HepG2 (cell line): ENCODE results near the gene IFITM10. TPM values are rescaled to one million over a fixed set of nuclear protein-coding genes. Genes with fewer than 3 reads are reported as not detected.

Experiments
- ATAC-seq: fragments of 200-7000 bp; cut with Tn5 transposase; 3 replicates; pipeline ENCODE4 v1.9.1; 2020; ENCODE audit warnings: mild to moderate bottlenecking, moderate library complexity
- BruUV-seq: library from RNA; stranded (reverse); fragments of 400-500 nt; replicated peaks from 2 replicates; lab custom pipeline; 2021; lab: Mats Ljungman, UMichigan
- CTCF ChIA-PET: fragments of 300-600 bp; formaldehyde crosslinking; extraction: SDS; loops from one replicate; lab custom pipeline; 2021; ENCODE audit warnings: low total read pairs, inconsistent platforms, low intra/inter-chr PET ratio; lab: Yijun Ruan, JAX
- POLR2A ChIA-PET: fragments of 350-600 bp; sonication (Branson Sonifier 250); formaldehyde crosslinking; loops from one replicate; lab custom pipeline; 2020; ENCODE audit warnings: antibody characterized with exemption, inconsistent platforms; lab: Yijun Ruan, JAX
- DNase-seq: peaks from one replicate; pipeline ENCODE4 v3.0.0-alpha.2; 2015; ENCODE audit warnings: low spot score
- FAIRE-seq: peaks from 3 replicates; lab custom pipeline; 2011; peaks lifted over from hg19 to GRCh38; lab: Jason Lieb, UNC
- H2AFZ ChIP-seq: one replicate; pipeline ENCODE4 v1.6.1; 2011; ENCODE audit warnings: low read length, inconsistent platforms
- H3K27ac ChIP-seq: fragments of 300-600 bp; 3 replicates; pipeline ENCODE4 v1.8.0; 2011; ENCODE audit warnings: mixed run types, mild to moderate bottlenecking, mixed read lengths, low read length, inconsistent platforms; ENCODE audit not compliant: insufficient read depth; ENCODE audit errors: extremely low read length
- H3K27me3 ChIP-seq, 2 experiments: fragments of 200-600 bp in 1 of 2; 2 replicates in 1 of 2; 3 replicates in 1 of 2; pipeline versions ENCODE4 v1.6.0 to v1.8.0; 2011; ENCODE audit warnings: low read length in 2 of 2, mild to moderate bottlenecking in 2 of 2, moderate library complexity in 2 of 2, inconsistent platforms in 1 of 2; ENCODE audit not compliant: insufficient read depth in 2 of 2, control insufficient read depth in 1 of 2
- H3K36me3 ChIP-seq, 2 experiments: fragments of 200-600 bp in 1 of 2; replicated peaks in 1 of 2; 2 replicates in 1 of 2; 3 replicates in 1 of 2; pipeline versions ENCODE4 v1.5.1 to v1.8.0; 2011; ENCODE audit warnings: low read length in 2 of 2, inconsistent platforms in 1 of 2; ENCODE audit not compliant: insufficient read depth in 2 of 2, control insufficient read depth in 1 of 2
- H3K4me1 ChIP-seq: 2 replicates; pipeline ENCODE4 v1.5.1; 2012; ENCODE audit warnings: low read length, inconsistent platforms; ENCODE audit not compliant: insufficient read depth
- H3K4me2 ChIP-seq: 2 replicates; pipeline ENCODE4 v1.6.0; 2011; ENCODE audit warnings: low read depth, low read length, inconsistent platforms
- H3K4me3 ChIP-seq, 3 experiments: fragments of 200-600 bp in 1 of 3; sonication (generic), shearing (Covaris generic) in 1 of 3; replicated peaks in 1 of 3; 2 replicates each; pipeline ENCODE4 v1.5.1; 2011 to 2016; ENCODE audit warnings: low read length in 3 of 3, inconsistent platforms in 2 of 3, low read depth in 2 of 3, mild to moderate bottlenecking in 2 of 3, control low read depth in 1 of 3, mixed read lengths in 1 of 3; ENCODE audit not compliant: insufficient read depth in 1 of 3
- H3K79me2 ChIP-seq: one replicate; pipeline ENCODE4 v1.6.1; 2011; ENCODE audit warnings: low read length, inconsistent platforms; ENCODE audit not compliant: insufficient read depth
- H3K9ac ChIP-seq: 2 replicates; pipeline ENCODE4 v1.6.0; 2011; ENCODE audit warnings: mild to moderate bottlenecking, low read depth, low read length, inconsistent platforms; ENCODE audit not compliant: insufficient read depth
- H3K9me3 ChIP-seq: 2 replicates; pipeline ENCODE4 v1.5.1; 2012; ENCODE audit warnings: mild to moderate bottlenecking, low read length
- H4K20me1 ChIP-seq: 2 replicates; pipeline ENCODE4 v1.6.0; 2011; ENCODE audit warnings: inconsistent platforms, mild to moderate bottlenecking, low read length, moderate library complexity; ENCODE audit not compliant: insufficient read depth
- CBX5 ChIP-seq: sonication (generic); formaldehyde crosslinking; IDR thresholded peaks from 2 replicates; pipeline ENCODE4 v1.4.0; 2020; ENCODE audit warnings: missing genetic modification reagents, borderline replicate concordance
- JARID2 ChIP-seq: sonication (generic); formaldehyde crosslinking; IDR thresholded peaks from 2 replicates; pipeline ENCODE4 v1.8.1; 2023; ENCODE audit warnings: missing genetic modification reagents, inconsistent platforms; ENCODE audit not compliant: insufficient replicate concordance
- NAIF1 ChIP-seq: sonication (generic); formaldehyde crosslinking; IDR thresholded peaks from 2 replicates; pipeline ENCODE4 v1.5.0; 2020; ENCODE audit warnings: mild to moderate bottlenecking, missing genetic modification reagents, borderline replicate concordance
- ONECUT2 ChIP-seq: sonication (generic); formaldehyde crosslinking; IDR thresholded peaks from 2 replicates; pipeline ENCODE4 v1.4.0; 2020; ENCODE audit warnings: missing genetic modification reagents
- PAF1 ChIP-seq: IDR thresholded peaks from 2 replicates; pipeline ENCODE4 v1.6.1; 2016; ENCODE audit warnings: missing genetic modification reagents, missing compliant biosample characterization
- PLRG1 ChIP-seq: fragments of 450-650 bp; conservative IDR thresholded peaks from 2 replicates; pipeline ENCODE4 v1.6.1; 2016
- PPARG ChIP-seq: conservative IDR thresholded peaks from 2 replicates; pipeline ENCODE4 v1.6.1; 2016; ENCODE audit warnings: missing biosample characterization, missing genetic modification reagents
- RFX5 ChIP-seq: IDR thresholded peaks from 2 replicates; pipeline ENCODE4 v1.6.1; 2011; ENCODE audit warnings: low read depth, low read length, improper control_type of control experiment
- SP4 ChIP-seq: sonication (generic); formaldehyde crosslinking; IDR thresholded peaks from 2 replicates; pipeline ENCODE4 v1.8.1; 2023; ENCODE audit warnings: mild to moderate bottlenecking, missing genetic modification reagents
- THYN1 ChIP-seq: sonication (generic); formaldehyde crosslinking; IDR thresholded peaks from 2 replicates; pipeline ENCODE4 v1.8.1; 2023; ENCODE audit warnings: low read depth, mild to moderate bottlenecking, moderate library complexity, missing genetic modification reagents, borderline replicate concordance
- TP53 ChIP-seq: sonication (generic); formaldehyde crosslinking; conservative IDR thresholded peaks from 2 replicates; pipeline ENCODE4 v1.4.0; 2020; ENCODE audit warnings: missing genetic modification reagents
- ZHX2 ChIP-seq, 2 experiments: sonication (generic) in 1 of 2; formaldehyde crosslinking in 1 of 2; IDR thresholded peaks; 2 replicates each; pipeline versions ENCODE4 v1.6.1 to v1.9.0; 2014 to 2022; ENCODE audit warnings: antibody characterized with exemption in 1 of 2, borderline replicate concordance in 1 of 2, inconsistent platforms in 1 of 2, low read depth in 1 of 2, missing genetic modification reagents in 1 of 2
- ZNF12 ChIP-seq: sonication (generic); formaldehyde crosslinking; IDR thresholded peaks from 2 replicates; pipeline ENCODE4 v1.5.0; 2020; ENCODE audit warnings: missing genetic modification reagents
- ZNF614 ChIP-seq: IDR thresholded peaks from 2 replicates; pipeline ENCODE4 v1.6.1; 2018; ENCODE audit warnings: missing biosample characterization, missing genetic modification reagents, inconsistent platforms, borderline replicate concordance
- ZNF703 ChIP-seq: sonication (generic); formaldehyde crosslinking; IDR thresholded peaks from 2 replicates; pipeline ENCODE4 v1.5.1; 2020; ENCODE audit warnings: missing genetic modification reagents, mild to moderate bottlenecking, moderate library complexity, borderline replicate concordance
- WGBS: methylation state at CpG from one replicate; pipeline ENCODE4 v1.1.6; 2017; ENCODE audit warnings: low lambda C conversion rate; 5-methylcytosine and 5-hydroxymethylcytosine counted together
- in situ Hi-C: cut with HindIII; loops from 2 replicates; pipeline ENCODE4 v1.10.0; 2017; ENCODE audit warnings: low pct_unique_long_range_greater_than_20kb; ENCODE audit not compliant: extremely low pct_ligation_motif_present
- intact Hi-C: fragments of 100-400 bp; cut with micrococcal nuclease; formaldehyde crosslinking; loops from one replicate; pipeline ENCODE4 v1.10.0; 2022; ENCODE audit not compliant: unreplicated experiment
- polyA plus RNA-seq, 8 experiments: library from polyadenylated mRNA; depleted of rRNA in 3 of 8; stranded (reverse) in 7 of 8; unstranded in 1 of 8; fragments of >200 nt; fragmentation: Illumina TruSeq in 4 of 8; extraction: Trizol in 4 of 8; gene quantifications; 2 replicates each; pipeline versions ENCODE4 v1.2.1 to v1.2.3, GENCODE V29; 2011 to 2016; ENCODE audit warnings: low read depth in 4 of 8, missing spikeins in 1 of 8, mixed read lengths in 1 of 8; ENCODE audit not compliant: insufficient read depth in 1 of 8
- total RNA-seq, 5 experiments: library from RNA; depleted of rRNA; stranded (reverse); fragments of >200 nt; fragmentation: Illumina TruSeq; extraction: Trizol; gene quantifications; 2 replicates each; pipeline ENCODE4 v1.2.3, GENCODE V29; 2016; ENCODE audit warnings: low read depth in 1 of 5

Gene IFITM10
- total and polyA plus RNA-seq, 2 of the 13 experiments (the other 11 are each of a cell fraction or from before 2014, with no cell fraction given) = 0.09 to 0.13 TPM

- no peak for TF ChIP-seq THYN1 (CRISPR knock-in tag)
Observed at GRCh38 chr11:1776944-1777715, 26.7 kb upstream of the IFITM10 start (continued).

GRCh38 chr11:1776331-1776851 is 26.0 kb upstream of the IFITM10 start:
- POLR2A ChIA-PET = no interaction called here
- ATAC-seq (no peak), FAIRE-seq (no peak), DNase-seq (no peak)
- Histone ChIP-seq H3K27ac (no peak overlapping the region), H3K27me3 (peaks cover 6 to 50% of the 10 kb centered on the region in 2 experiments), H3K4me2 (no peak overlapping the region), H3K4me1 (peaks cover 14% of the 10 kb centered on the region), H3K9ac (no peak overlapping the region), H4K20me1 (no peaks in the 10 kb centered on the region), H2AFZ (no peak overlapping the region), H3K4me3 (no peak overlapping the region), H3K36me3 (no peaks in the 10 kb centered on the region), H3K79me2 (no peaks in the 10 kb centered on the region), H3K9me3 (no peaks in the 10 kb centered on the region)
- TF ChIP-seq ZHX2 (IDR thresholded peaks at IDR 0.05; ENCODE audit: low read depth) (no peak), ZHX2 (CRISPR knock-in tag; IDR thresholded peaks at IDR 0.05; ENCODE audit: borderline replicate concordance) (no peak), ZNF614 (CRISPR knock-in tag) (no peak), PAF1 (CRISPR knock-in tag) (no peak), ZNF12 (no peak), PPARG (CRISPR knock-in tag) (no peak), CBX5 (no peak), ONECUT2 (CRISPR knock-in tag) (no peak), TP53 (CRISPR knock-in tag) (no peak), PLRG1 (no peak), SP4 (CRISPR knock-in tag) (no peak), JARID2 (no peak), NAIF1 (CRISPR knock-in tag) (no peak), ZNF703 (CRISPR knock-in tag) (no peak), RFX5 (no peak)
- intact Hi-C loops (no loop called here), in situ Hi-C loops (no loop called here)
- no TSS peak for BruUV-seq
- WGBS = 20% methylated on average over 5 of the region's 11 CpGs
- CTCF ChIA-PET = no interaction called here
